K562 (cell line): Measurements from ENCODE around the gene UPP1. TPM values are rescaled to one million over a fixed set of nuclear protein-coding genes. Genes with fewer than 3 reads are reported as not detected.
A peak's percentile ranks its signal among the peaks of the same experiment; 100 is the strongest.

ENCODE experiments used
- CAMTA2 ChIP-seq: fragments of 250-450 bp; sonication (Bioruptor Pico); conservative IDR thresholded peaks from 2 replicates; pipeline ENCODE4 v1.5.1; 2022
- CHD2 ChIP-seq: IDR thresholded peaks from 2 replicates; pipeline ENCODE4 v1.6.1; 2011; ENCODE audit warnings: low read depth, low read length
- FOXK1 ChIP-seq: sonication (generic); formaldehyde crosslinking; IDR thresholded peaks from 2 replicates; pipeline ENCODE4 v1.8.0; 2022; ENCODE audit warnings: missing genetic modification reagents, mild to moderate bottlenecking, borderline replicate concordance
- GATAD2A ChIP-seq: fragments of 450-650 bp; IDR thresholded peaks from 2 replicates; pipeline ENCODE4 v1.6.1; 2017
- HDGF ChIP-seq: fragments of 450-650 bp; IDR thresholded peaks from 2 replicates; pipeline ENCODE4 v1.6.1; 2016
- HINFP ChIP-seq: fragments of 450-650 bp; conservative IDR thresholded peaks from 2 replicates; pipeline ENCODE4 v1.6.1; 2016; ENCODE audit warnings: missing genetic modification characterization, low read depth, mild to moderate bottlenecking, control low read depth, missing compliant biosample characterization
- HNRNPH1 ChIP-seq: fragments of 200-400 bp; formaldehyde crosslinking; optimal IDR thresholded peaks from 2 replicates; pipeline ENCODE3; 2017; ENCODE audit warnings: low read depth, mild to moderate bottlenecking, low read length, moderate library complexity
- NELFE ChIP-seq: IDR thresholded peaks from 2 replicates; pipeline ENCODE4 v1.6.1; 2011; ENCODE audit warnings: mild to moderate bottlenecking; ENCODE audit not compliant: insufficient read depth, insufficient read length
- NR3C1 ChIP-seq: sonication (generic); formaldehyde crosslinking; IDR thresholded peaks from 2 replicates; pipeline ENCODE4 v1.8.1; 2022; ENCODE audit warnings: missing genetic modification reagents
- RBM25 ChIP-seq: fragments of 200-400 bp; formaldehyde crosslinking; IDR thresholded peaks from 2 replicates; pipeline ENCODE4 v1.6.1; 2018; ENCODE audit warnings: low read length, low read depth, moderate library complexity; ENCODE audit not compliant: severe bottlenecking
- RHOXF2B ChIP-seq: fragments of 250-450 bp; sonication (Bioruptor Pico); conservative IDR thresholded peaks from 2 replicates; pipeline ENCODE4 v1.5.1; 2021
- SIRT6 ChIP-seq: IDR thresholded peaks from one replicate; pipeline ENCODE4 v1.6.1; 2012; ENCODE audit warnings: low read depth, mild to moderate bottlenecking, control low read depth, inconsistent platforms, low read length, moderate library complexity
- SMAD4 ChIP-seq: fragments of 250-450 bp; sonication (Bioruptor Pico); conservative IDR thresholded peaks from 2 replicates; pipeline ENCODE4 v1.8.0; 2021; ENCODE audit warnings: inconsistent platforms, mild to moderate bottlenecking, moderate library complexity
- SRSF7 ChIP-seq: fragments of 200-400 bp; formaldehyde crosslinking; optimal IDR thresholded peaks from 2 replicates; pipeline ENCODE3; 2017; ENCODE audit warnings: mild to moderate bottlenecking, low read depth, low read length
- ZBTB8A ChIP-seq: fragments of 450-650 bp; IDR thresholded peaks from 2 replicates; pipeline ENCODE4 v1.6.1; 2018; ENCODE audit warnings: mild to moderate bottlenecking, moderate library complexity; ENCODE audit not compliant: partially characterized antibody
- ZNF384 ChIP-seq: IDR thresholded peaks from 2 replicates; pipeline ENCODE4 v1.6.1; 2012; ENCODE audit warnings: low read depth, low read length, improper control_type of control experiment
- ZNF644 ChIP-seq: fragments of 200-800 bp; sonication (Bioruptor generic); IDR thresholded peaks from 2 replicates; pipeline ENCODE4 v1.6.1; 2016; ENCODE audit warnings: low read depth, missing genetic modification characterization, missing compliant biosample characterization
- ZNF655 ChIP-seq: fragments of 250-450 bp; sonication (Bioruptor Pico); IDR thresholded peaks from 2 replicates; pipeline ENCODE4 v1.5.0; 2021
- polyA plus RNA-seq, 8 experiments: library from polyadenylated mRNA; depleted of rRNA in 4 of 8; stranded (reverse) in 5 of 8; unstranded in 3 of 8; fragments of >200 nt; fragmentation: Nextera tagmentation in 2 of 8; fragmentation: Illumina TruSeq in 1 of 8; extraction: Ambion mirVana in 2 of 8; extraction: Trizol in 1 of 8; gene quantifications; 2 replicates each; pipeline versions ENCODE4 v1.2.1 to v1.2.3, GENCODE V29; 2011 to 2014; ENCODE audit warnings: inconsistent platforms in 1 of 8, missing spikeins in 1 of 8
- total RNA-seq, 7 experiments: library from RNA; depleted of rRNA in 6 of 7; stranded (reverse); fragments of >200 nt in 6 of 7; fragmentation: Illumina TruSeq in 2 of 7; extraction: Trizol in 2 of 7; gene quantifications; 2 replicates each; pipeline versions ENCODE4 v1.2.1 to v1.2.3, GENCODE V29; 2011 to 2021; ENCODE audit warnings: low replicate concordance in 1 of 7

UPP1 gene
- total and polyA plus RNA-seq, 9 of the 15 experiments (the other 6 are each of a cell fraction or from before 2014, with no cell fraction given) = 0.38 to 2.4 (median 0.61) TPM

GRCh38 chr7:48109848-48110663 lies 21.0 kb downstream of the UPP1 start (continued):
- TF ChIP-seq HINFP (tag) (no peak), RBM25 (no peak), NR3C1 (CRISPR knock-in tag) (no peak), ZBTB8A (no peak), CHD2 (no peak), SMAD4 (CRISPR knock-in tag) (no peak), GATAD2A (no peak), RHOXF2B (CRISPR knock-in tag) (no peak), SIRT6 (no peak), SRSF7 (no peak), HDGF (no peak), ZNF384 (0 out of 2 replicates have a peak, but pooled peaks have one; percentile 8), NELFE (no peak), HNRNPH1 (no peak), ZNF644 (tag) (no peak), CAMTA2 (CRISPR knock-in tag) (no peak), ZNF655 (CRISPR knock-in tag) (no peak), FOXK1 (no peak)
